ENCODE results near the gene MRPL54. TPM values are rescaled to one million over a fixed set of nuclear protein-coding genes. Genes with fewer than 3 reads are reported as not detected.

Gene MRPL54
- polyA plus RNA-seq, 1 donor from 2014 or later: 74.7 TPM

DNA sequence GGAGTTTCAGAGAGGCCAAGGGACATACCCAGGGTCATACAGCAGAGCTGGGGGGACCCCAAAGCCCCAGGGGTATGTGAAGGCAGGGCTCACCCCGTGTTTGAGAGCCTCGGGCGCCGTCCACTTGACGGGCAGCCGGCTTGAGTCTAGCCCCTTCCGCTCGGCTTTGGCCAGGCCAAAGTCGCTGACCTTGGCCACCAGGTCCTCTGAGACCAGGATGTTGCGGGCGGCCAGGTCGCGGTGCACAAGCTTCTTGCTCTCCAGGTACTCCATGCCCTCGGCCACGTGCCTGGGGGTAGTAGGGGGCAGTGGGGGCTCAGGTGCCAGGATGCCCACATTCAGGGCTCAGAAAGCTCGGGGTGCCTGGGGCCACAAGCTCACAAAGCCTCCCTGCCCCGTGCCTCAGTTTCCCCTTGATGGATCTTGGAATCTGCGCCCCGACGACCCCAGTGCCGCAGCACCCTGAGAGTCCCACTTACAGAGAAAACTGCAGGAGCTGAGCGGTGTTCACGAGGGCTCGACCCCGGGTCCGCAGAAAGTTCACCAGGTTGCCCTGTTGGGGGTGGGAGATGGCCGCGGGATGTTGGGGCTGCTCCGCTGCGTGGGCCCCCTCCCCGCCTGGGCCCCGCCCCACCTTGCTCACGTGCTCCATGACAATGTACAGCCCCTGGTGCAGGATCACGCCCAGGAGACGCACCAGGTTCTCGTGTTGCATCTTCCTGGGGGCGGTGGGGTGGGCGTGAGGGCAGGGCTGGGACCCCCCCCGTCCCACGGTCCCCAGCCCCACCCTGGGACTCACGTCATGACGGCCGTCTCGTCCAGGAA lies 16.6 kb downstream of the MRPL54 start (continued):
- TF ChIP-seq EZH2 (IDR thresholded peaks at IDR 0.05; ENCODE audit: borderline replicate concordance, insufficient read depth, low read length, poor library complexity, severe bottlenecking): no peak

DNA sequence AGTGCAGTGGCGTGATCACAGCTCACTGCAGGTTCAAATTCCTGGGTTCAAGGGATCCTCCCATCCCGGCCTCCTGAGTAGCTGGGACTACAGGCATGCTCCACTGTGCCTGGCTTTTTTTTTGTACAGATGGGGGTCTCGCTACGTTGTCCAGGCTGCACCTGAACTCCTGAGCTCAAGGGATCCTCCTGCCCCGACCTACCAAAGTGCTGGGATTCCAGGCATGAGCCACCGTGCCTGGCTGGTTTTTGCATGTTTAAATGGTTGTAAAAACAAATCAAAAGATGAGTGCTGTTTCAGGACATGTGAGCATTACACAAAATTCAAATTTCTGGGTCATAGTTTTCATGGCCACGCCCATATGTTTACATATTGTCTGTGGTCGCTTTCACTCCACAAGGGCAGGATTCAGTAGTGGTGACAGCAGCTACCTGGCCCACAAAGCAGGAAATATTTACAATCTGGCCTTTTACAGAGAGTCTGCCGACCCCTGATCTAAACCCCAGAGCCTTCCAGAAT lies 18.4 kb downstream of the MRPL54 start:
- TF ChIP-seq TAF1 (IDR thresholded peaks at IDR 0.05; ENCODE audit: low read depth) (no peak), MXI1 (conservative IDR thresholded peaks at IDR 0.05; ENCODE audit: poor library complexity, severe bottlenecking) (no peak), RAD21 (conservative IDR thresholded peaks at IDR 0.05) (no peak), EP300 (conservative IDR thresholded peaks at IDR 0.05; ENCODE audit: poor library complexity, severe bottlenecking) (no peak), EZH2 (IDR thresholded peaks at IDR 0.05; ENCODE audit: borderline replicate concordance, insufficient read depth, low read length, poor library complexity, severe bottlenecking) (no peak), POLR2AphosphoS5 (IDR thresholded peaks at IDR 0.05) (no peak), SMC3 (conservative IDR thresholded peaks at IDR 0.05; ENCODE audit: poor library complexity) (no peak)
- TF ChIP-seq, protein P1, sequence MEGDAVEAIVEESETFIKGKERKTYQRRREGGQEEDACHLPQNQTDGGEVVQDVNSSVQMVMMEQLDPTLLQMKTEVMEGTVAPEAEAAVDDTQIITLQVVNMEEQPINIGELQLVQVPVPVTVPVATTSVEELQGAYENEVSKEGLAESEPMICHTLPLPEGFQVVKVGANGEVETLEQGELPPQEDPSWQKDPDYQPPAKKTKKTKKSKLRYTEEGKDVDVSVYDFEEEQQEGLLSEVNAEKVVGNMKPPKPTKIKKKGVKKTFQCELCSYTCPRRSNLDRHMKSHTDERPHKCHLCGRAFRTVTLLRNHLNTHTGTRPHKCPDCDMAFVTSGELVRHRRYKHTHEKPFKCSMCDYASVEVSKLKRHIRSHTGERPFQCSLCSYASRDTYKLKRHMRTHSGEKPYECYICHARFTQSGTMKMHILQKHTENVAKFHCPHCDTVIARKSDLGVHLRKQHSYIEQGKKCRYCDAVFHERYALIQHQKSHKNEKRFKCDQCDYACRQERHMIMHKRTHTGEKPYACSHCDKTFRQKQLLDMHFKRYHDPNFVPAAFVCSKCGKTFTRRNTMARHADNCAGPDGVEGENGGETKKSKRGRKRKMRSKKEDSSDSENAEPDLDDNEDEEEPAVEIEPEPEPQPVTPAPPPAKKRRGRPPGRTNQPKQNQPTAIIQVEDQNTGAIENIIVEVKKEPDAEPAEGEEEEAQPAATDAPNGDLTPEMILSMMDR (IDR thresholded peaks at IDR 0.05; ENCODE audit: poor library complexity, severe bottlenecking): no peak
- TF ChIP-seq, protein P2, sequence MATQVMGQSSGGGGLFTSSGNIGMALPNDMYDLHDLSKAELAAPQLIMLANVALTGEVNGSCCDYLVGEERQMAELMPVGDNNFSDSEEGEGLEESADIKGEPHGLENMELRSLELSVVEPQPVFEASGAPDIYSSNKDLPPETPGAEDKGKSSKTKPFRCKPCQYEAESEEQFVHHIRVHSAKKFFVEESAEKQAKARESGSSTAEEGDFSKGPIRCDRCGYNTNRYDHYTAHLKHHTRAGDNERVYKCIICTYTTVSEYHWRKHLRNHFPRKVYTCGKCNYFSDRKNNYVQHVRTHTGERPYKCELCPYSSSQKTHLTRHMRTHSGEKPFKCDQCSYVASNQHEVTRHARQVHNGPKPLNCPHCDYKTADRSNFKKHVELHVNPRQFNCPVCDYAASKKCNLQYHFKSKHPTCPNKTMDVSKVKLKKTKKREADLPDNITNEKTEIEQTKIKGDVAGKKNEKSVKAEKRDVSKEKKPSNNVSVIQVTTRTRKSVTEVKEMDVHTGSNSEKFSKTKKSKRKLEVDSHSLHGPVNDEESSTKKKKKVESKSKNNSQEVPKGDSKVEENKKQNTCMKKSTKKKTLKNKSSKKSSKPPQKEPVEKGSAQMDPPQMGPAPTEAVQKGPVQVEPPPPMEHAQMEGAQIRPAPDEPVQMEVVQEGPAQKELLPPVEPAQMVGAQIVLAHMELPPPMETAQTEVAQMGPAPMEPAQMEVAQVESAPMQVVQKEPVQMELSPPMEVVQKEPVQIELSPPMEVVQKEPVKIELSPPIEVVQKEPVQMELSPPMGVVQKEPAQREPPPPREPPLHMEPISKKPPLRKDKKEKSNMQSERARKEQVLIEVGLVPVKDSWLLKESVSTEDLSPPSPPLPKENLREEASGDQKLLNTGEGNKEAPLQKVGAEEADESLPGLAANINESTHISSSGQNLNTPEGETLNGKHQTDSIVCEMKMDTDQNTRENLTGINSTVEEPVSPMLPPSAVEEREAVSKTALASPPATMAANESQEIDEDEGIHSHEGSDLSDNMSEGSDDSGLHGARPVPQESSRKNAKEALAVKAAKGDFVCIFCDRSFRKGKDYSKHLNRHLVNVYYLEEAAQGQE (IDR thresholded peaks at IDR 0.05; ENCODE audit: borderline replicate concordance): no peak
- no peaks in the 10 kb centered on the region for H3F3A ChIP-seq (ENCODE audit: insufficient read depth, low read length, poor library complexity, severe bottlenecking)
- H3K4me3 ChIP-seq (ENCODE audit: low read length): no peak overlapping the region
- no peaks in the 10 kb centered on the region for H3K79me2 ChIP-seq (replicated peaks; ENCODE audit: insufficient read depth, low read length)
- H3K27ac ChIP-seq (ENCODE audit: low read length): no peak overlapping the region
- H3K9ac ChIP-seq (ENCODE audit: low read length): no peak overlapping the region
- H3K27me3 ChIP-seq (ENCODE audit: insufficient read depth, low read depth, low read length): peaks cover 21% of the 10 kb centered on the region
- H3K4me2 ChIP-seq (ENCODE audit: low read length): no peak overlapping the region
- peaks cover 5% of the 10 kb centered on the region for H3K9me3 ChIP-seq (ENCODE audit: low read length)
- no peak overlapping the region for H2AFZ ChIP-seq (ENCODE audit: low read depth, low read length)
- no peaks in the 10 kb centered on the region for H4K20me1 ChIP-seq (ENCODE audit: insufficient read depth)
- no peaks in the 10 kb centered on the region for H3K9me2 ChIP-seq (ENCODE audit: insufficient read depth, low read length)
- no peaks in the 10 kb centered on the region for H3K36me3 ChIP-seq (ENCODE audit: insufficient read depth, low read length)

DNA sequence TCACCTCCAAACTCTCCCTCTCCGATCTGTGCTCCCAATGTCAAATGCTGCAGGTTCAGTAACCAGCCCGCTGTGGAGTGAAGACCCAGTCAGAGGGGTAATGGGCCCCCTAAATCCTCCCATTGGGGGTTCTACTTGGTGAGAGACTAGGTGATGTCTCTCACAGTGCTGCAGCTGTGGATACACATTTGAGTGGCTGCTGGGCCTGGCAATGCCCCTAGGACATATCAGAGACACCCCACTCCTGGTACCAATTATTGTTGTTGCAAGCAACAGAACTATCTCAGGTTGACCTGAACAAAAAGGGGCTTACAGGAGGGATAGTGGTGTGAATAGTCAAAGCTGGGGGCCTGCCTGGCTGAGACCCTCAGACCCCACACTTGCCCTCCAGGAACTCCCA lies 19.1 kb downstream of the MRPL54 start:
- H3K4me3 ChIP-seq (ENCODE audit: low read length): no peak overlapping the region
- H3K9me3 ChIP-seq (ENCODE audit: low read length): peaks cover 5% of the 10 kb centered on the region
- TF ChIP-seq EP300 (conservative IDR thresholded peaks at IDR 0.05; ENCODE audit: poor library complexity, severe bottlenecking) (no peak), SMC3 (conservative IDR thresholded peaks at IDR 0.05; ENCODE audit: poor library complexity) (no peak)
- peaks cover 27% of the 10 kb centered on the region for H3K27me3 ChIP-seq (ENCODE audit: insufficient read depth, low read depth, low read length)
- H3K79me2 ChIP-seq (replicated peaks; ENCODE audit: insufficient read depth, low read length): no peaks in the 10 kb centered on the region
- no peaks in the 10 kb centered on the region for H3F3A ChIP-seq (ENCODE audit: insufficient read depth, low read length, poor library complexity, severe bottlenecking)
- no peak overlapping the region for H3K9ac ChIP-seq (ENCODE audit: low read length)
- H4K20me1 ChIP-seq (ENCODE audit: insufficient read depth): no peaks in the 10 kb centered on the region
- no peak overlapping the region for H3K4me2 ChIP-seq (ENCODE audit: low read length)
- no peaks in the 10 kb centered on the region for H3K9me2 ChIP-seq (ENCODE audit: insufficient read depth, low read length)
- H2AFZ ChIP-seq (ENCODE audit: low read depth, low read length): no peak overlapping the region
- no peaks in the 10 kb centered on the region for H3K36me3 ChIP-seq (ENCODE audit: insufficient read depth, low read length)
- H3K27ac ChIP-seq (ENCODE audit: low read length): no peak overlapping the region

All from neural cell (in vitro differentiated cells).